ENCODE measurements around the gene DHCR7. TPM values are rescaled to one million over a fixed set of nuclear protein-coding genes. Genes with fewer than 3 reads are reported as not detected.

The DHCR7 gene
- total and polyA plus RNA-seq, 2 donors (not counting 1 experiment from before 2014, with no cell fraction given), result 90.8 to 148 TPM

DNA sequence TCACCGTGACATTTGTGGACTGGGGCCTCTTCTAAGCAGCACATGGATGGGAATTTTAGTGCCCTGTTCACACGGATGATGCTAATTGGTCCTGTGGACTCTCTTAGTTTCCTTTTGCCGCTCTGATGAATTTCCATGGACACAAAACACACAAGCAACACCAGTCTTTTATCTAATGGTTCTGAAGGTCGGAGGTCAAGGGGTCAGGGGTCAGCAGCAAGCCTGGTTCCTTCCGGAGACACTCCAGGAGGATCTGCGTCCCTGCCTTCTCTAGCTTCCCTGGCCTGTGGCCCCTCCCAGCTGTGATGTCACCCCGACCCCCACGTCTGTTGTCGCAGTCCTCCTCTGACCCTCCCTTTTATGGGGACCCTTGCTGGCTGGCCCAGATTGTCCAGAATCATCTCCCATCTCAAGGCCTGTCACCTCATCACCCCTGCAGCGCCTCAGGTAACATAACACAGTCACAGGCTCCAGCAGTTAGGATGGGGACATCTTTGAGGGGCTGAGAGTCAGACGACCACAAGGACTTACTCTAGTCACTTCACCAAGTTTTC, 11.7 kb upstream of the DHCR7 start:
- no peak for DNase-seq (ENCODE audit: low read depth in 2 of 2)

DNA sequence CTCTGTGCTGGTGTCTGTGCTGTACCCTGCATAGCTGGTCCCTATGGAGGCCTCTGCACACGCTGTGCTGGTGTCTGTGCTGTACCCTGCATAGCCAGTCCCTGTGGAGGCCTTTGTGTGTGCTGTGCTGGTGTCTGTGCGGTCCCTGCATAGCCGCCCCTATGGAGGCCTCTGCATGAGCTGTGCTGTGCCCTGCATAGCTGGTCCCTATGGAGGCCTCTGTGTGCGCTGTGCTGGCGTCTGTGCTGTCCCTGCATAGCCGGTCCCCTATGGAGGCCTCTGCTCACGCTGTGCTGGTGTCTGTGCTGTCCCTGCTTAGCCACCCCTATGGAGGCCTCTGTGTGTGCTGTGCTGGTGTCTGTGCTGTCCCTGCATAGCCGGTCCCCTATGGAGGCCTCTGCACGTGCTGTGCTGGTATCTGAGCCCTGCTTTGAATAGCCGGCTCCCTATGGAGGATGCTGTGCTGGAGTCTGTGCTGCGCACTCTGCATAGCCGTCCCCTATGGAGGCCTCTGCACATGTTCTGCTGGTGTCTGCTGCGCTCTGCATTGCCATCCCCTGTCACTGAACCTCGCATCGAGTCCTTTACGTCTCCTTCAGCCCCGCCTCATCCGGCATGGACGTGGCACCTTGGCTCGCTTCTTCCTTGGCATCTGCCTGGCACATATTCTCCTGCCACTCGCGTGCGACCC, 11.0 kb upstream of the DHCR7 start:
- no peaks in the 10 kb centered on the region for H4K20me1 ChIP-seq (ENCODE audit: control insufficient read depth, extremely low read depth, insufficient read depth, low read length)
- no peaks in the 10 kb centered on the region for H3K4me1 ChIP-seq (ENCODE audit: control insufficient read depth, extremely low read depth, insufficient read depth, low read length)
- no peak for DNase-seq (ENCODE audit: low read depth in 2 of 2)
- H3K79me2 ChIP-seq (ENCODE audit: control insufficient read depth, insufficient read depth, low read length), result peaks cover 2% of the 10 kb centered on the region
- TF ChIP-seq, protein P1, sequence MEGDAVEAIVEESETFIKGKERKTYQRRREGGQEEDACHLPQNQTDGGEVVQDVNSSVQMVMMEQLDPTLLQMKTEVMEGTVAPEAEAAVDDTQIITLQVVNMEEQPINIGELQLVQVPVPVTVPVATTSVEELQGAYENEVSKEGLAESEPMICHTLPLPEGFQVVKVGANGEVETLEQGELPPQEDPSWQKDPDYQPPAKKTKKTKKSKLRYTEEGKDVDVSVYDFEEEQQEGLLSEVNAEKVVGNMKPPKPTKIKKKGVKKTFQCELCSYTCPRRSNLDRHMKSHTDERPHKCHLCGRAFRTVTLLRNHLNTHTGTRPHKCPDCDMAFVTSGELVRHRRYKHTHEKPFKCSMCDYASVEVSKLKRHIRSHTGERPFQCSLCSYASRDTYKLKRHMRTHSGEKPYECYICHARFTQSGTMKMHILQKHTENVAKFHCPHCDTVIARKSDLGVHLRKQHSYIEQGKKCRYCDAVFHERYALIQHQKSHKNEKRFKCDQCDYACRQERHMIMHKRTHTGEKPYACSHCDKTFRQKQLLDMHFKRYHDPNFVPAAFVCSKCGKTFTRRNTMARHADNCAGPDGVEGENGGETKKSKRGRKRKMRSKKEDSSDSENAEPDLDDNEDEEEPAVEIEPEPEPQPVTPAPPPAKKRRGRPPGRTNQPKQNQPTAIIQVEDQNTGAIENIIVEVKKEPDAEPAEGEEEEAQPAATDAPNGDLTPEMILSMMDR (conservative IDR thresholded peaks at IDR 0.05 in 1 of 2, IDR thresholded peaks at IDR 0.05 in 1 of 2; ENCODE audit: low read depth in 1 of 2, low read length in 2 of 2), result no peak
- TF ChIP-seq EZH2 (IDR thresholded peaks at IDR 0.05; ENCODE audit: low read length, missing control alignments), result no peak
- H3K4me2 ChIP-seq (ENCODE audit: extremely low read depth, insufficient read depth, low read length), result no peak overlapping the region
- H3K27me3 ChIP-seq (ENCODE audit: control insufficient read depth, insufficient read depth, low read length), result no peaks in the 10 kb centered on the region
- no peak overlapping the region for H3K27ac ChIP-seq (ENCODE audit: insufficient read depth, low read length)
- peaks cover 22% of the 10 kb centered on the region for H3K36me3 ChIP-seq (ENCODE audit: control insufficient read depth, insufficient read depth, low read length)
- no peak overlapping the region for H2AFZ ChIP-seq (ENCODE audit: low read length)
- no peaks in the 10 kb centered on the region for H3K9me3 ChIP-seq (ENCODE audit: control insufficient read depth, insufficient read depth, low read depth, low read length)
- no peak overlapping the region for H3K9ac ChIP-seq (ENCODE audit: insufficient read depth, low read length)
- H3K4me3 ChIP-seq (replicated peaks in 1 of 4; ENCODE audit: control extremely low read depth in 1 of 4, insufficient read depth in 1 of 4, low read depth in 3 of 4, low read length in 4 of 4), result no peak overlapping the region

More for the DNA sequence above, 11.7 kb upstream of the DHCR7 start:
- Histone ChIP-seq H3K4me3 (replicated peaks in 1 of 4; ENCODE audit: control extremely low read depth in 1 of 4, insufficient read depth in 1 of 4, low read depth in 3 of 4, low read length in 4 of 4) (no peak overlapping the region), H3K9me3 (ENCODE audit: control insufficient read depth, insufficient read depth, low read depth, low read length) (no peaks in the 10 kb centered on the region), H3K79me2 (ENCODE audit: control insufficient read depth, insufficient read depth, low read length) (no peaks in the 10 kb centered on the region), H3K36me3 (ENCODE audit: control insufficient read depth, insufficient read depth, low read length) (peaks cover 22% of the 10 kb centered on the region), H3K4me2 (ENCODE audit: extremely low read depth, insufficient read depth, low read length) (no peak overlapping the region), H3K27me3 (ENCODE audit: control insufficient read depth, insufficient read depth, low read length) (no peaks in the 10 kb centered on the region), H2AFZ (ENCODE audit: low read length) (no peak overlapping the region), H3K27ac (ENCODE audit: insufficient read depth, low read length) (no peak overlapping the region), H3K4me1 (ENCODE audit: control insufficient read depth, extremely low read depth, insufficient read depth, low read length) (no peaks in the 10 kb centered on the region), H4K20me1 (ENCODE audit: control insufficient read depth, extremely low read depth, insufficient read depth, low read length) (no peaks in the 10 kb centered on the region), H3K9ac (ENCODE audit: insufficient read depth, low read length) (no peak overlapping the region)
- TF ChIP-seq EZH2 (IDR thresholded peaks at IDR 0.05; ENCODE audit: low read length, missing control alignments), result no peak
- TF ChIP-seq, protein P1 (conservative IDR thresholded peaks at IDR 0.05 in 1 of 2, IDR thresholded peaks at IDR 0.05 in 1 of 2; ENCODE audit: low read depth in 1 of 2, low read length in 2 of 2), result no peak

- peaks cover 8% of the 10 kb centered on the region for H3K79me2 ChIP-seq (ENCODE audit: control insufficient read depth, insufficient read depth, low read length)
- H3K27me3 ChIP-seq (ENCODE audit: control insufficient read depth, insufficient read depth, low read length), result no peaks in the 10 kb centered on the region
- no peaks in the 10 kb centered on the region for H3K4me1 ChIP-seq (ENCODE audit: control insufficient read depth, extremely low read depth, insufficient read depth, low read length)
- H3K9ac ChIP-seq (ENCODE audit: insufficient read depth, low read length), result no peak overlapping the region
- no peak overlapping the region for H2AFZ ChIP-seq (ENCODE audit: low read length)
- H4K20me1 ChIP-seq (ENCODE audit: control insufficient read depth, extremely low read depth, insufficient read depth, low read length), result no peaks in the 10 kb centered on the region
- no peak overlapping the region for H3K27ac ChIP-seq (ENCODE audit: insufficient read depth, low read length)
- H3K4me2 ChIP-seq (ENCODE audit: extremely low read depth, insufficient read depth, low read length), result no peak overlapping the region
- no peaks in the 10 kb centered on the region for H3K9me3 ChIP-seq (ENCODE audit: control insufficient read depth, insufficient read depth, low read depth, low read length)
- no peak overlapping the region for H3K4me3 ChIP-seq (replicated peaks in 1 of 4; ENCODE audit: control extremely low read depth in 1 of 4, insufficient read depth in 1 of 4, low read depth in 3 of 4, low read length in 4 of 4)
- TF ChIP-seq EZH2 (IDR thresholded peaks at IDR 0.05; ENCODE audit: low read length, missing control alignments), result no peak
- TF ChIP-seq, protein P1 (conservative IDR thresholded peaks at IDR 0.05 in 1 of 2, IDR thresholded peaks at IDR 0.05 in 1 of 2; ENCODE audit: low read depth in 1 of 2, low read length in 2 of 2), result no peak
- peaks cover 20% of the 10 kb centered on the region for H3K36me3 ChIP-seq (ENCODE audit: control insufficient read depth, insufficient read depth, low read length)
- no peak for DNase-seq (ENCODE audit: low read depth in 2 of 2)
Observed at GRCh38 chr11:71458146-71459070, 10.2 kb upstream of the DHCR7 start.

Measured in fibroblast of lung (primary cell).